Endothelial cell of hepatic sinusoid (primary cell): ENCODE measurements around the gene SSR1.

Source experiments
- in situ Hi-C: cut with HindIII; loops from 2 replicates; pipeline ENCODE4 v1.10.0; 2017; ENCODE audit warnings: low sequenced_read_pairs

The SSR1 gene

GRCh38 chr6:7241709-7242645, 71.0 kb downstream of the SSR1 start:
- in situ Hi-C loops = no loop called here

- in situ Hi-C loops = no loop called here
Observed at GRCh38 chr6:7241160-7241559, 71.8 kb downstream of the SSR1 start.

- in situ Hi-C loops = no loop called here
Observed at GRCh38 chr6:7240351-7240750, 72.6 kb downstream of the SSR1 start.

GRCh38 chr6:7239590-7239948, 73.4 kb downstream of the SSR1 start:
- in situ Hi-C loops = no loop called here

GRCh38 chr6:7238900-7239589, 74.0 kb downstream of the SSR1 start:
- in situ Hi-C loops = no loop called here

GRCh38 chr6:7238526-7238899, 74.5 kb downstream of the SSR1 start:
- in situ Hi-C loops = no loop called here

GRCh38 chr6:7237653-7238188, 75.3 kb downstream of the SSR1 start:
- in situ Hi-C loops = no loop called here

GRCh38 chr6:7236306-7237209, 76.4 kb downstream of the SSR1 start:
- in situ Hi-C loops = no loop called here

GRCh38 chr6:7235712-7236305, 77.2 kb downstream of the SSR1 start:
- in situ Hi-C loops = no loop called here

- in situ Hi-C loops = no loop called here
Observed at GRCh38 chr6:7234547-7234946, 78.5 kb downstream of the SSR1 start.

GRCh38 chr6:7232351-7232750, 80.6 kb downstream of the SSR1 start:
- in situ Hi-C loops = no loop called here

GRCh38 chr6:7230956-7231713, 81.9 kb downstream of the SSR1 start:
- in situ Hi-C loops = no loop called here

- in situ Hi-C loops = no loop called here
Observed at GRCh38 chr6:7230327-7230691, 82.7 kb downstream of the SSR1 start.

- in situ Hi-C loops = no loop called here
Observed at GRCh38 chr6:7229376-7230326, 83.3 kb downstream of the SSR1 start.

GRCh38 chr6:7228662-7229375, 84.2 kb downstream of the SSR1 start:
- in situ Hi-C loops = no loop called here

- in situ Hi-C loops = no loop called here
Observed at GRCh38 chr6:7224731-7225130, 88.3 kb downstream of the SSR1 start.

- in situ Hi-C loops = no loop called here
Observed at GRCh38 chr6:7222197-7222596, 90.8 kb downstream of the SSR1 start.

GRCh38 chr6:7219310-7219709, 93.7 kb downstream of the SSR1 start:
- in situ Hi-C loops = no loop called here
